ENCODE data around the gene CBFA2T3.

GRCh38 chr16:88886420-88886844 lies 90.6 kb downstream of the CBFA2T3 start:
- TF ChIP-seq SP1 (IDR thresholded peaks at IDR 0.05; ENCODE audit: low read depth, low read length) (no peak), JUND (IDR thresholded peaks at IDR 0.05; ENCODE audit: low read length) (no peak), GABPA (IDR thresholded peaks at IDR 0.05; ENCODE audit: borderline replicate concordance, insufficient read depth, low read length) (no peak), NANOG (IDR thresholded peaks at IDR 0.05; ENCODE audit: insufficient read depth, low read depth, low read length, poor library complexity, severe bottlenecking) (no peak), TEAD4 (IDR thresholded peaks at IDR 0.05; ENCODE audit: low read depth, low read length) (no peak), FOSL1 (IDR thresholded peaks at IDR 0.05; ENCODE audit: insufficient read depth, low read depth, low read length) (no peak), BCL11A (IDR thresholded peaks at IDR 0.05; ENCODE audit: low read depth in 2 of 2, low read length in 2 of 2) (no peak), POLR2A (IDR thresholded peaks at IDR 0.05; ENCODE audit: control extremely low read depth in 1 of 2, low read depth in 2 of 2, low read length in 2 of 2) (no peak), POLR2AphosphoS5 (IDR thresholded peaks at IDR 0.05; ENCODE audit: low read depth, low read length) (no peak)
- TF ChIP-seq, protein P1, sequence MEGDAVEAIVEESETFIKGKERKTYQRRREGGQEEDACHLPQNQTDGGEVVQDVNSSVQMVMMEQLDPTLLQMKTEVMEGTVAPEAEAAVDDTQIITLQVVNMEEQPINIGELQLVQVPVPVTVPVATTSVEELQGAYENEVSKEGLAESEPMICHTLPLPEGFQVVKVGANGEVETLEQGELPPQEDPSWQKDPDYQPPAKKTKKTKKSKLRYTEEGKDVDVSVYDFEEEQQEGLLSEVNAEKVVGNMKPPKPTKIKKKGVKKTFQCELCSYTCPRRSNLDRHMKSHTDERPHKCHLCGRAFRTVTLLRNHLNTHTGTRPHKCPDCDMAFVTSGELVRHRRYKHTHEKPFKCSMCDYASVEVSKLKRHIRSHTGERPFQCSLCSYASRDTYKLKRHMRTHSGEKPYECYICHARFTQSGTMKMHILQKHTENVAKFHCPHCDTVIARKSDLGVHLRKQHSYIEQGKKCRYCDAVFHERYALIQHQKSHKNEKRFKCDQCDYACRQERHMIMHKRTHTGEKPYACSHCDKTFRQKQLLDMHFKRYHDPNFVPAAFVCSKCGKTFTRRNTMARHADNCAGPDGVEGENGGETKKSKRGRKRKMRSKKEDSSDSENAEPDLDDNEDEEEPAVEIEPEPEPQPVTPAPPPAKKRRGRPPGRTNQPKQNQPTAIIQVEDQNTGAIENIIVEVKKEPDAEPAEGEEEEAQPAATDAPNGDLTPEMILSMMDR (IDR thresholded peaks at IDR 0.05; ENCODE audit: control extremely low read depth in 1 of 3, insufficient read depth in 1 of 3, low read depth in 1 of 3, low read length in 3 of 3), result no peak
- TF ChIP-seq, protein P2, sequence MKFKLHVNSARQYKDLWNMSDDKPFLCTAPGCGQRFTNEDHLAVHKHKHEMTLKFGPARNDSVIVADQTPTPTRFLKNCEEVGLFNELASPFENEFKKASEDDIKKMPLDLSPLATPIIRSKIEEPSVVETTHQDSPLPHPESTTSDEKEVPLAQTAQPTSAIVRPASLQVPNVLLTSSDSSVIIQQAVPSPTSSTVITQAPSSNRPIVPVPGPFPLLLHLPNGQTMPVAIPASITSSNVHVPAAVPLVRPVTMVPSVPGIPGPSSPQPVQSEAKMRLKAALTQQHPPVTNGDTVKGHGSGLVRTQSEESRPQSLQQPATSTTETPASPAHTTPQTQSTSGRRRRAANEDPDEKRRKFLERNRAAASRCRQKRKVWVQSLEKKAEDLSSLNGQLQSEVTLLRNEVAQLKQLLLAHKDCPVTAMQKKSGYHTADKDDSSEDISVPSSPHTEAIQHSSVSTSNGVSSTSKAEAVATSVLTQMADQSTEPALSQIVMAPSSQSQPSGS (IDR thresholded peaks at IDR 0.05; ENCODE audit: low read length), result no peak
